Panc1 (cell line): ENCODE results near the gene RIN1.

ENCODE experiments used
- POLR2AphosphoS5 ChIP-seq: IDR thresholded peaks from 2 replicates; pipeline ENCODE4 v1.6.1; 2012; ENCODE audit warnings: mild to moderate bottlenecking, low read depth, low read length, moderate library complexity
- TCF7L2 ChIP-seq: IDR thresholded peaks from 2 replicates; pipeline ENCODE4 v1.6.1; 2011; ENCODE audit warnings: mild to moderate bottlenecking, low read depth, low read length, inconsistent platforms
- TF ChIP-seq, protein P1 (sequence below): fragments of 450-650 bp; IDR thresholded peaks from 2 replicates; pipeline ENCODE4 v1.5.1; 2017; ENCODE audit warnings: mild to moderate bottlenecking
- TF ChIP-seq, protein P2 (sequence below), 2 experiments: IDR thresholded peaks; 2 replicates each; pipeline ENCODE4 v1.6.1; 2011 to 2012; ENCODE audit warnings: low read depth in 2 of 2, control low read depth in 1 of 2, low read length in 1 of 2, mild to moderate bottlenecking in 1 of 2, moderate library complexity in 1 of 2; ENCODE audit not compliant: insufficient read depth in 1 of 2

DNA sequence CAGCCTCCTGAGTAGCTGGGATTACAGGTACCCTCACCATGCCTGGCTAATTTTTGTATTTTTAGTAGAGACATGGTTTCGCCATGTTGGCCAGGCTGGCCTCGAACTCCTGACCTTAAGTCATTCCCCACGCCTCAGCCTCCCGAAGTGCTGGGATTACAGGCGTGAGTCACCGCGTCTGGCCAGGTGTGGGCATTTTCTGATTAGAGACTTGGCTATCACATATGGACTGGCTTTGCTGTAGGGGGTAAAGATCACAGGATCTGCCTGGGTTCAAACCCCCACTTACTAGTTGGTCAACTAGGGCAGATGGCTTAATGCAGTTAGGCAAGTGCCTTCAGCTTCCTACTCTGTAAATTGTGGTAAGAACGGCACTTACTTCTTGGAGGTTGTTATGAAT, 25.9 kb downstream of the RIN1 start:
- TF ChIP-seq POLR2AphosphoS5 (no peak), TCF7L2 (no peak)
- TF ChIP-seq, protein P1, sequence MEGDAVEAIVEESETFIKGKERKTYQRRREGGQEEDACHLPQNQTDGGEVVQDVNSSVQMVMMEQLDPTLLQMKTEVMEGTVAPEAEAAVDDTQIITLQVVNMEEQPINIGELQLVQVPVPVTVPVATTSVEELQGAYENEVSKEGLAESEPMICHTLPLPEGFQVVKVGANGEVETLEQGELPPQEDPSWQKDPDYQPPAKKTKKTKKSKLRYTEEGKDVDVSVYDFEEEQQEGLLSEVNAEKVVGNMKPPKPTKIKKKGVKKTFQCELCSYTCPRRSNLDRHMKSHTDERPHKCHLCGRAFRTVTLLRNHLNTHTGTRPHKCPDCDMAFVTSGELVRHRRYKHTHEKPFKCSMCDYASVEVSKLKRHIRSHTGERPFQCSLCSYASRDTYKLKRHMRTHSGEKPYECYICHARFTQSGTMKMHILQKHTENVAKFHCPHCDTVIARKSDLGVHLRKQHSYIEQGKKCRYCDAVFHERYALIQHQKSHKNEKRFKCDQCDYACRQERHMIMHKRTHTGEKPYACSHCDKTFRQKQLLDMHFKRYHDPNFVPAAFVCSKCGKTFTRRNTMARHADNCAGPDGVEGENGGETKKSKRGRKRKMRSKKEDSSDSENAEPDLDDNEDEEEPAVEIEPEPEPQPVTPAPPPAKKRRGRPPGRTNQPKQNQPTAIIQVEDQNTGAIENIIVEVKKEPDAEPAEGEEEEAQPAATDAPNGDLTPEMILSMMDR, result no peak
- TF ChIP-seq, protein P2, sequence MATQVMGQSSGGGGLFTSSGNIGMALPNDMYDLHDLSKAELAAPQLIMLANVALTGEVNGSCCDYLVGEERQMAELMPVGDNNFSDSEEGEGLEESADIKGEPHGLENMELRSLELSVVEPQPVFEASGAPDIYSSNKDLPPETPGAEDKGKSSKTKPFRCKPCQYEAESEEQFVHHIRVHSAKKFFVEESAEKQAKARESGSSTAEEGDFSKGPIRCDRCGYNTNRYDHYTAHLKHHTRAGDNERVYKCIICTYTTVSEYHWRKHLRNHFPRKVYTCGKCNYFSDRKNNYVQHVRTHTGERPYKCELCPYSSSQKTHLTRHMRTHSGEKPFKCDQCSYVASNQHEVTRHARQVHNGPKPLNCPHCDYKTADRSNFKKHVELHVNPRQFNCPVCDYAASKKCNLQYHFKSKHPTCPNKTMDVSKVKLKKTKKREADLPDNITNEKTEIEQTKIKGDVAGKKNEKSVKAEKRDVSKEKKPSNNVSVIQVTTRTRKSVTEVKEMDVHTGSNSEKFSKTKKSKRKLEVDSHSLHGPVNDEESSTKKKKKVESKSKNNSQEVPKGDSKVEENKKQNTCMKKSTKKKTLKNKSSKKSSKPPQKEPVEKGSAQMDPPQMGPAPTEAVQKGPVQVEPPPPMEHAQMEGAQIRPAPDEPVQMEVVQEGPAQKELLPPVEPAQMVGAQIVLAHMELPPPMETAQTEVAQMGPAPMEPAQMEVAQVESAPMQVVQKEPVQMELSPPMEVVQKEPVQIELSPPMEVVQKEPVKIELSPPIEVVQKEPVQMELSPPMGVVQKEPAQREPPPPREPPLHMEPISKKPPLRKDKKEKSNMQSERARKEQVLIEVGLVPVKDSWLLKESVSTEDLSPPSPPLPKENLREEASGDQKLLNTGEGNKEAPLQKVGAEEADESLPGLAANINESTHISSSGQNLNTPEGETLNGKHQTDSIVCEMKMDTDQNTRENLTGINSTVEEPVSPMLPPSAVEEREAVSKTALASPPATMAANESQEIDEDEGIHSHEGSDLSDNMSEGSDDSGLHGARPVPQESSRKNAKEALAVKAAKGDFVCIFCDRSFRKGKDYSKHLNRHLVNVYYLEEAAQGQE (IDR thresholded peaks at IDR 0.05; ENCODE audit: insufficient read depth in 1 of 2, low read depth in 2 of 2, low read length in 1 of 2), result no peak
